Measurements from ENCODE around the gene LYPD4.
A peak's percentile ranks its signal among the peaks of the same experiment; 100 is the strongest.

LYPD4 gene

GRCh38 chr19:41850381-41850780 is 5.9 kb upstream of the LYPD4 start:
- no peak for DNase-seq (ENCODE audit: low read depth)

- DNase-seq (ENCODE audit: low read depth) = no peak
Measured at GRCh38 chr19:41849067-41849466, 4.6 kb upstream of the LYPD4 start.

- no peak for DNase-seq (ENCODE audit: low read depth)
Measured at GRCh38 chr19:41848666-41849065, 4.2 kb upstream of the LYPD4 start.

- no peak for DNase-seq (ENCODE audit: low read depth)
Measured at GRCh38 chr19:41847351-41848105, 3.0 kb upstream of the LYPD4 start.

- no peak for DNase-seq (ENCODE audit: low read depth)
Measured at GRCh38 chr19:41845051-41845590, 638 bp upstream of the LYPD4 start.

GRCh38 chr19:41845001-41845050 is 343 bp upstream of the LYPD4 start, which contains the start of gene DMRTC2:
DMRTC2 (plus strand) TSS chr19:41845042; CDS start chr19:41847429, 2,387 bp downstream.
- no peak for DNase-seq (ENCODE audit: low read depth)

- no peak for DNase-seq (ENCODE audit: low read depth)
Measured at GRCh38 chr19:41843371-41843770, 1.1 kb downstream of the LYPD4 start.

GRCh38 chr19:41839211-41839610 is 5.3 kb downstream of the LYPD4 start:
- no peak for DNase-seq (ENCODE audit: low read depth)

GRCh38 chr19:41837981-41838708 is 6.3 kb downstream of the LYPD4 start:
- DNase-seq (ENCODE audit: low read depth) = no peak

GRCh38 chr19:41821003-41821735 is 23.3 kb downstream of the LYPD4 start:
- DNase-seq (ENCODE audit: low read depth) = peak; percentile 7

GRCh38 chr19:41816761-41817160 is 27.7 kb downstream of the LYPD4 start:
- no peak for DNase-seq (ENCODE audit: low read depth)

- DNase-seq (ENCODE audit: low read depth) = no peak
Measured at GRCh38 chr19:41815301-41815700, 29.2 kb downstream of the LYPD4 start.

- no peak for DNase-seq (ENCODE audit: low read depth)
Measured at GRCh38 chr19:41813911-41814310, 30.6 kb downstream of the LYPD4 start.

GRCh38 chr19:41811981-41812380 is 32.5 kb downstream of the LYPD4 start:
- DNase-seq (ENCODE audit: low read depth) = no peak

GRCh38 chr19:41811036-41811435 is 33.4 kb downstream of the LYPD4 start:
- no peak for DNase-seq (ENCODE audit: low read depth)

- no peak for DNase-seq (ENCODE audit: low read depth)
Measured at GRCh38 chr19:41810301-41810700, 34.2 kb downstream of the LYPD4 start.

- DNase-seq (ENCODE audit: low read depth) = no peak
Measured at GRCh38 chr19:41808663-41809566, 35.6 kb downstream of the LYPD4 start.

GRCh38 chr19:41807176-41807575 is 37.3 kb downstream of the LYPD4 start:
- DNase-seq (ENCODE audit: low read depth) = no peak

- no peak for DNase-seq (ENCODE audit: low read depth)
Measured at GRCh38 chr19:41804336-41804735, 40.1 kb downstream of the LYPD4 start.

- no peak for DNase-seq (ENCODE audit: low read depth)
Measured at GRCh38 chr19:41802770-41803169, 41.7 kb downstream of the LYPD4 start.

- DNase-seq (ENCODE audit: low read depth) = no peak
Measured at GRCh38 chr19:41801792-41802211, 42.7 kb downstream of the LYPD4 start.

- no peak for DNase-seq (ENCODE audit: low read depth)
Measured at GRCh38 chr19:41801031-41801430, 43.5 kb downstream of the LYPD4 start.
